ENCODE measurements around the gene DEDD.

The DEDD gene

GRCh38 chr1:161083748-161084596 is 48.5 kb downstream of the DEDD start:
- intact Hi-C loops (cut with DNase I), result no loop called here
- no peak for DNase-seq

GRCh38 chr1:161082996-161083747 is 49.3 kb downstream of the DEDD start:
- DNase-seq, result peak in 1 of 42 donors; percentile 23
- intact Hi-C loops (cut with DNase I), result no loop called here

GRCh38 chr1:161082483-161082882 is 50.0 kb downstream of the DEDD start:
- intact Hi-C loops (cut with DNase I), result no loop called here
- DNase-seq, result no peak

GRCh38 chr1:161081519-161081918 is 50.9 kb downstream of the DEDD start:
- intact Hi-C loops (cut with DNase I), result no loop called here
- DNase-seq, result no peak

GRCh38 chr1:161080441-161081405 is 51.7 kb downstream of the DEDD start:
- intact Hi-C loops (cut with DNase I), result no loop called here
- no peak for DNase-seq

GRCh38 chr1:161079436-161080110 is 52.9 kb downstream of the DEDD start:
- intact Hi-C loops (cut with DNase I), result no loop called here
- DNase-seq, result no peak

GRCh38 chr1:161077426-161077825 is 55.0 kb downstream of the DEDD start:
- intact Hi-C loops (cut with DNase I), result no loop called here
- DNase-seq, result no peak

- no peak for DNase-seq
- intact Hi-C loops (cut with DNase I), result no loop called here
Observed at GRCh38 chr1:161076410-161076809, 56.1 kb downstream of the DEDD start.

- intact Hi-C loops (cut with DNase I), result no loop called here
- no peak for DNase-seq
Observed at GRCh38 chr1:161074676-161075368, 57.6 kb downstream of the DEDD start.

- intact Hi-C loops (cut with DNase I), result no loop called here
- DNase-seq, result no peak
Observed at GRCh38 chr1:161073474-161074121, 58.9 kb downstream of the DEDD start.

- intact Hi-C loops (cut with DNase I), result no loop called here
- no peak for DNase-seq
Observed at GRCh38 chr1:161072751-161073449, 59.6 kb downstream of the DEDD start.

GRCh38 chr1:161071886-161072371 is 60.5 kb downstream of the DEDD start:
- intact Hi-C loops (cut with DNase I), result no loop called here
- DNase-seq, result peak in 37 of 42 donors; percentile 10 to 69 (median 35)

Data from head of caudate nucleus (tissue), 42 donors.